IMR-90 (cell line): Measurements from ENCODE around the gene FADD. TPM values are rescaled to one million over a fixed set of nuclear protein-coding genes. Genes with fewer than 3 reads are reported as not detected.

ENCODE experiments used
- ATAC-seq: fragments of 200-7000 bp; cut with Tn5 transposase; 2 replicates; pipeline ENCODE4 v1.9.1; 2020; ENCODE audit warnings: low read depth, mild to moderate bottlenecking, moderate library complexity
- BruUV-seq: library from RNA; stranded (reverse); fragments of 400-500 nt; replicated peaks from 2 replicates; lab custom pipeline; 2021; lab: Mats Ljungman, UMichigan
- CTCF ChIA-PET: fragments of 300-600 bp; formaldehyde crosslinking; extraction: SDS; loops from one replicate; lab custom pipeline; 2021; ENCODE audit warnings: antibody characterized with exemption; lab: Yijun Ruan, JAX
- POLR2A ChIA-PET: fragments of 300-600 bp; sonication (Branson Sonifier 250); formaldehyde crosslinking; loops from one replicate; lab custom pipeline; 2022; ENCODE audit warnings: antibody characterized with exemption; ENCODE audit not compliant: unreplicated experiment; lab: Charles Lee
- DNase-seq: peaks from one replicate; pipeline ENCODE4 v3.0.0; 2013
- H2AFZ ChIP-seq: replicated peaks from 2 replicates; pipeline ENCODE3; 2013; ENCODE audit warnings: low read length, mild to moderate bottlenecking; ENCODE audit not compliant: poor library complexity
- H2AK5ac ChIP-seq: 2 replicates; pipeline ENCODE4 v1.6.1; 2013; ENCODE audit warnings: low read depth, low read length, inconsistent platforms
- H2AK9ac ChIP-seq: replicated peaks from 2 replicates; pipeline ENCODE3; 2013; ENCODE audit warnings: mild to moderate bottlenecking, low read depth, low read length, moderate library complexity; ENCODE audit not compliant: poor library complexity
- H2BK120ac ChIP-seq: 2 replicates; pipeline ENCODE4 v1.6.1; 2013; ENCODE audit warnings: low read depth, low read length, inconsistent platforms
- H2BK15ac ChIP-seq: 3 replicates; pipeline ENCODE4 v1.6.1; 2013; ENCODE audit warnings: low read depth, low read length, inconsistent platforms
- H2BK20ac ChIP-seq: 2 replicates; pipeline ENCODE4 v1.6.1; 2013; ENCODE audit warnings: low read depth, mild to moderate bottlenecking, inconsistent platforms, low read length, moderate library complexity
- H2BK5ac ChIP-seq: 2 replicates; pipeline ENCODE4 v1.6.1; 2013; ENCODE audit warnings: mild to moderate bottlenecking, low read depth, low read length, inconsistent platforms; ENCODE audit not compliant: poor library complexity, severe bottlenecking
- H3K14ac ChIP-seq: replicated peaks from 2 replicates; pipeline ENCODE4 v1.6.1; 2013; ENCODE audit warnings: low read depth, low read length, inconsistent platforms
- H3K18ac ChIP-seq: 2 replicates; pipeline ENCODE4 v1.6.1; 2013; ENCODE audit warnings: low read depth, low read length, control low read depth
- H3K23ac ChIP-seq: 2 replicates; pipeline ENCODE4 v1.6.1; 2013; ENCODE audit warnings: low read depth, low read length, inconsistent platforms
- H3K27ac ChIP-seq: 2 replicates; pipeline ENCODE4 v1.5.1; 2013; ENCODE audit warnings: mild to moderate bottlenecking, control low read depth, low read length; ENCODE audit not compliant: insufficient read depth
- H3K27me3 ChIP-seq: 2 replicates; pipeline ENCODE4 v1.6.1; 2013; ENCODE audit warnings: low read length; ENCODE audit not compliant: control insufficient read depth, insufficient read depth
- H3K36me3 ChIP-seq: 2 replicates; pipeline ENCODE4 v1.6.1; 2013; ENCODE audit warnings: low read length, mixed read lengths; ENCODE audit not compliant: control insufficient read depth, insufficient read depth
- H3K4ac ChIP-seq: 2 replicates; pipeline ENCODE4 v1.6.1; 2013; ENCODE audit warnings: low read depth, low read length, inconsistent platforms
- H3K4me1 ChIP-seq: 2 replicates; pipeline ENCODE4 v1.6.1; 2013; ENCODE audit warnings: low read length, mixed read lengths; ENCODE audit not compliant: control insufficient read depth, insufficient read depth
- H3K4me2 ChIP-seq: 2 replicates; pipeline ENCODE4 v1.6.1; 2013; ENCODE audit warnings: low read depth, mild to moderate bottlenecking, control low read depth, low read length, moderate library complexity
- H3K4me3 ChIP-seq: 2 replicates; pipeline ENCODE4 v1.5.1; 2013; ENCODE audit warnings: low read depth, mild to moderate bottlenecking, control low read depth, low read length, moderate library complexity; ENCODE audit not compliant: insufficient read depth
- H3K56ac ChIP-seq: 2 replicates; pipeline ENCODE4 v1.6.1; 2013; ENCODE audit warnings: low read length, inconsistent platforms; ENCODE audit not compliant: insufficient read depth; ENCODE audit errors: extremely low read depth
- H3K79me1 ChIP-seq, 2 experiments: 2 replicates each; pipeline ENCODE4 v1.6.1; 2013; ENCODE audit warnings: low read length in 2 of 2, inconsistent platforms in 1 of 2, low read depth in 1 of 2
- H3K9ac ChIP-seq: 2 replicates; pipeline ENCODE4 v1.6.1; 2013; ENCODE audit warnings: low read depth, low read length, control low read depth
- H3K9me1 ChIP-seq: 2 replicates; pipeline ENCODE4 v1.6.1; 2013; ENCODE audit warnings: low read length, inconsistent platforms; ENCODE audit not compliant: insufficient read depth
- H3K9me3 ChIP-seq: 2 replicates; pipeline ENCODE4 v1.6.1; 2013; ENCODE audit warnings: low read length; ENCODE audit not compliant: control insufficient read depth, insufficient read depth
- H4K20me1 ChIP-seq: 2 replicates; pipeline ENCODE4 v1.6.1; 2013; ENCODE audit warnings: low read length, inconsistent platforms; ENCODE audit not compliant: insufficient read depth
- H4K5ac ChIP-seq: 2 replicates; pipeline ENCODE4 v1.6.1; 2013; ENCODE audit warnings: mild to moderate bottlenecking, low read depth, low read length, control low read depth
- H4K8ac ChIP-seq, 2 experiments: 2 replicates each; pipeline ENCODE4 v1.6.1; 2013; ENCODE audit warnings: low read depth in 2 of 2, low read length in 2 of 2, control low read depth in 1 of 2, inconsistent platforms in 1 of 2
- H4K91ac ChIP-seq: 2 replicates; pipeline ENCODE4 v1.6.1; 2013; ENCODE audit warnings: low read depth, low read length, inconsistent platforms; ENCODE audit not compliant: insufficient read depth
- BHLHE40 ChIP-seq: fragments of 150-350 bp; IDR thresholded peaks from 2 replicates; pipeline ENCODE4 v1.6.1; 2016; ENCODE audit warnings: mild to moderate bottlenecking, low read depth, low read length
- CHD1 ChIP-seq: IDR thresholded peaks from 2 replicates; pipeline ENCODE4 v1.6.1; 2012; ENCODE audit warnings: low read depth, low read length, improper control_type of control experiment
- MAZ ChIP-seq: IDR thresholded peaks from 2 replicates; pipeline ENCODE4 v1.6.1; 2012; ENCODE audit warnings: low read depth, mild to moderate bottlenecking, low read length, improper control_type of control experiment, moderate library complexity, borderline replicate concordance
- MXI1 ChIP-seq: IDR thresholded peaks from 2 replicates; pipeline ENCODE4 v1.6.1; 2012; ENCODE audit warnings: low read depth, mild to moderate bottlenecking, low read length, moderate library complexity, borderline replicate concordance
- NFE2L2 ChIP-seq: fragments of 150-350 bp; IDR thresholded peaks from 2 replicates; pipeline ENCODE4 v1.6.1; 2016; ENCODE audit warnings: low read depth, mild to moderate bottlenecking, low read length
- POLR2A ChIP-seq: IDR thresholded peaks from 2 replicates; pipeline ENCODE4 v1.6.1; 2012; ENCODE audit warnings: mild to moderate bottlenecking, low read depth, low read length
- RAD21 ChIP-seq: IDR thresholded peaks from 2 replicates; pipeline ENCODE4 v1.6.1; 2012; ENCODE audit warnings: low read length, improper control_type of control experiment
- WGBS, 2 experiments: methylation state at CpG; one replicate each; pipeline versions ENCODE4 v1.1.5 to v1.1.7; 2013; ENCODE audit warnings: missing lambda C conversion rate in 2 of 2; ENCODE audit not compliant: insufficient read length in 1 of 2; ENCODE audit errors: extremely low coverage in 2 of 2; 5-methylcytosine and 5-hydroxymethylcytosine counted together
- dilution Hi-C: fragments of 300-500 bp; cut with HindIII; formaldehyde crosslinking; loops from one replicate; pipeline ENCODE4 v1.14.3; 2018; ENCODE audit warnings: low sequenced_read_pairs; ENCODE audit not compliant: unreplicated experiment
- in situ Hi-C: fragments of 300-500 bp; cut with MboI; formaldehyde crosslinking; loops from 3 replicates; pipeline ENCODE4 v1.14.3; 2019; ENCODE audit warnings: low sequenced_read_pairs, inconsistent platforms, mixed read lengths
- intact Hi-C: fragments of 100-400 bp; cut with micrococcal nuclease; formaldehyde crosslinking; loops from 2 replicates; pipeline ENCODE4 v1.10.0; 2022
- polyA plus RNA-seq, 3 experiments: library from polyadenylated mRNA; depleted of rRNA; stranded (reverse); fragments of >200 nt; gene quantifications; 2 replicates each; pipeline ENCODE4 v1.2.3, GENCODE V29; 2012; ENCODE audit warnings: low replicate concordance in 1 of 3
- total RNA-seq: library from RNA; depleted of rRNA; stranded (reverse); fragments of >200 nt; gene quantifications from 2 replicates; pipeline ENCODE4 v1.2.3, GENCODE V29; 2012

FADD gene
- total and polyA plus RNA-seq, 2 of the 4 experiments (the other 2 are of a cell fraction), result 38.1 to 44.4 TPM

DNA sequence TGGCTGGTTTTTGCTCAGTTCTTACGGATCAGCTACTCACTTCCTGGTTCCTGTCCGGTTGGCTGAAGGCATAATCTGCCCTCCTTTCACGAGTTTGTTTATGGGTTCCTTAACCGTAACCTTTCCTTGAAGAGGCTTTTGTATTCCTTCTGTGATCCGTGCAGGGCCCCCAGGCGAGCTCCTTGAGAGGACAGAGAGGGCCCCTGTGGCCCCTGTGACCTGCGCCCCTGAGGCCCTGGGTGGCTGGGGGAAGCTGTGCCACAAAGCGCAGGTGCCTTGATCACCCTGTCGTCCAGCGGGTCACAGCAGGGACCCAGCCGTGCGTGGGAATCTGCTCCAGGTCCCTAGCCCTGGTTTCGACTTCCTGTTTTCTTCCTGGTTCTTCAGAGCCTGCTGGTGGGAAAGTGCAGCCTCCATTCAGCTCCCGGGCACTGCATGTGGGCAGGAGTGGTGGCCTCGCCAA lies 27.8 kb upstream of the FADD start:
- no peak overlapping the region for H3K56ac ChIP-seq
- no TSS peak for BruUV-seq
- intact Hi-C loops (no loop called here), in situ Hi-C loops (loop anchor here (25.0 kb wide), 1 partner anchor 1063 kb away; no protein-coding TSS in a partner anchor), dilution Hi-C loops (no loop called here)
- H3K79me1 ChIP-seq, result no peaks in the 10 kb centered on the region
- H3K9me1 ChIP-seq, result no peaks in the 10 kb centered on the region
- no peak overlapping the region for H2AK9ac ChIP-seq
- H2BK120ac ChIP-seq, result no peak overlapping the region
- no peak overlapping the region for H4K5ac ChIP-seq
- POLR2A ChIA-PET, result no interaction called here
- TF ChIP-seq MXI1 (no peak), POLR2A (no peak), BHLHE40 (no peak), MAZ (no peak), CHD1 (no peak), RAD21 (no peak), NFE2L2 (no peak)
- H2BK5ac ChIP-seq, result no peak overlapping the region
- H2BK15ac ChIP-seq, result no peak overlapping the region
- H3K18ac ChIP-seq, result no peak overlapping the region
- H3K27me3 ChIP-seq, result no peaks in the 10 kb centered on the region
- no peak overlapping the region for H3K4me3 ChIP-seq
- H3K9me3 ChIP-seq, result no peaks in the 10 kb centered on the region
- DNase-seq (no peak), ATAC-seq (no peak)
- 67% methylated on average over 12 of the region's 15 CpGs; no CpG with 5 or more reads in 1 of the 2 experiments for WGBS, 2 experiments
- peaks cover 7% of the 10 kb centered on the region; the same call in 1 of the 2 replicates for H3K36me3 ChIP-seq
- peak overlapping the region; percentile 7 for H2AFZ ChIP-seq
- no peak overlapping the region for H4K91ac ChIP-seq
- H2BK20ac ChIP-seq, result no peak overlapping the region
- H3K27ac ChIP-seq, result no peak overlapping the region
- CTCF ChIA-PET, result no interaction called here
- H3K4me1 ChIP-seq, result no peaks in the 10 kb centered on the region
- no peak overlapping the region for H2AK5ac ChIP-seq
- H4K20me1 ChIP-seq, result no peaks in the 10 kb centered on the region
- H4K8ac ChIP-seq, result no peak overlapping the region
- H3K4me2 ChIP-seq, result no peak overlapping the region
- no peak overlapping the region for H3K4ac ChIP-seq
- H3K9ac ChIP-seq, result no peak overlapping the region
- H3K23ac ChIP-seq, result no peak overlapping the region
- no peak overlapping the region for H3K14ac ChIP-seq
